OCI-LY7 (cell line): ENCODE results near the gene CBFA2T3.

Experiments used
- CTCF ChIP-seq: fragments of 200-600 bp; sonication (generic); conservative IDR thresholded peaks from 2 replicates; pipeline ENCODE4 v1.5.1; 2014; ENCODE audit warnings: mild to moderate bottlenecking, antibody characterized with exemption, low read length, moderate library complexity, mixed read lengths
- EZH2phosphoT487 ChIP-seq: fragments of 200-600 bp; sonication (generic); IDR thresholded peaks from 2 replicates; pipeline ENCODE4 v1.6.1; 2018; ENCODE audit warnings: low read depth, borderline replicate concordance, mild to moderate bottlenecking, mixed run types, antibody characterized with exemption, low read length, moderate library complexity, mixed read lengths

GRCh38 chr16:88945473-88945872, 31.5 kb downstream of the CBFA2T3 start:
- TF ChIP-seq CTCF (no peak), EZH2phosphoT487 (no peak)
